ENCODE results near the gene GSTM4. TPM values are rescaled to one million over a fixed set of nuclear protein-coding genes. Genes with fewer than 3 reads are reported as not detected.

Gene GSTM4
- total and polyA plus RNA-seq, 4 donors, result 12.2 to 42.8 (median 30.9) TPM

- H3K36me3 ChIP-seq (ENCODE audit: control insufficient read depth in 4 of 4, insufficient read depth in 3 of 4, low read depth in 1 of 4, low read length in 3 of 4), result no peaks in the 10 kb centered on the region
- H3K9ac ChIP-seq (ENCODE audit: low read depth in 1 of 2, low read length in 2 of 2), result no peak overlapping the region
- no peaks in the 10 kb centered on the region for H3K9me3 ChIP-seq (ENCODE audit: control insufficient read depth in 4 of 4, low read length in 3 of 4)
- no peak overlapping the region for H3K4me3 ChIP-seq (ENCODE audit: low read depth in 1 of 3, low read length in 3 of 3)
- DNase-seq (ENCODE audit: low spot score), result no peak
- peaks cover 3 to 7% (median 4%) of the 10 kb centered on the region in 4 donors for H3K4me1 ChIP-seq (ENCODE audit: control insufficient read depth in 4 of 4, insufficient read depth in 4 of 4, low read length in 3 of 4)
- WGBS, result 97% methylated on average over 3 of the region's 3 CpGs
- TF ChIP-seq FOXA1 (IDR thresholded peaks at IDR 0.05) (no peak), NR2F2 (IDR thresholded peaks at IDR 0.05) (no peak), YY1 (IDR thresholded peaks at IDR 0.05) (no peak), ZBTB33 (IDR thresholded peaks at IDR 0.05) (no peak), REST (IDR thresholded peaks at IDR 0.05) (no peak)
- no peaks in the 10 kb centered on the region for H3K27me3 ChIP-seq (ENCODE audit: control insufficient read depth in 4 of 4, insufficient read depth in 4 of 4, low read length in 3 of 4)
- H3K27ac ChIP-seq (ENCODE audit: low read depth in 1 of 2, low read length in 2 of 2), result no peak overlapping the region
These were observed 5.3 kb upstream of the GSTM4 start for GRCh38 chr1:109650609-109651008.

GRCh38 chr1:109652402-109652801 lies 3.5 kb upstream of the GSTM4 start:
- peaks cover 6 to 16% (median 11%) of the 10 kb centered on the region in 4 donors for H3K4me1 ChIP-seq (ENCODE audit: control insufficient read depth in 4 of 4, insufficient read depth in 4 of 4, low read length in 3 of 4)
- DNase-seq (ENCODE audit: low spot score), result no peak
- H3K27me3 ChIP-seq (ENCODE audit: control insufficient read depth in 4 of 4, insufficient read depth in 4 of 4, low read length in 3 of 4), result no peaks in the 10 kb centered on the region
- TF ChIP-seq FOXA2 (IDR thresholded peaks at IDR 0.05), result no peak
- no peak for TF ChIP-seq YY1 (IDR thresholded peaks at IDR 0.05)
- no peak for TF ChIP-seq MAX (IDR thresholded peaks at IDR 0.05)
- no peak for TF ChIP-seq NR2F2 (IDR thresholded peaks at IDR 0.05)
- no peak for TF ChIP-seq RAD21 (IDR thresholded peaks at IDR 0.05)
- no peak for TF ChIP-seq RXRA (IDR thresholded peaks at IDR 0.05)
- TF ChIP-seq REST (IDR thresholded peaks at IDR 0.05), result no peak
- TF ChIP-seq TAF1 (conservative IDR thresholded peaks at IDR 0.05), result no peak
- TF ChIP-seq GABPA (IDR thresholded peaks at IDR 0.05 in 1 of 2, conservative IDR thresholded peaks at IDR 0.05 in 1 of 2), result no peak
- no peak for TF ChIP-seq HNF4G (IDR thresholded peaks at IDR 0.05)
- TF ChIP-seq EGR1 (IDR thresholded peaks at IDR 0.05; ENCODE audit: low read depth in 2 of 2), result no peak
- TF ChIP-seq HNF4A (conservative IDR thresholded peaks at IDR 0.05), result no peak
- no peak for TF ChIP-seq FOXA1 (IDR thresholded peaks at IDR 0.05)
- TF ChIP-seq JUND (IDR thresholded peaks at IDR 0.05), result no peak
- no peak for TF ChIP-seq SP1 (IDR thresholded peaks at IDR 0.05)
- no peak for TF ChIP-seq ATF3 (IDR thresholded peaks at IDR 0.05)
- no peak for TF ChIP-seq ZBTB33 (IDR thresholded peaks at IDR 0.05)
- TF ChIP-seq CTCF (IDR thresholded peaks at IDR 0.05; ENCODE audit: low read depth, low read length, missing input control), result no peak
- H3K36me3 ChIP-seq (ENCODE audit: control insufficient read depth in 4 of 4, insufficient read depth in 3 of 4, low read depth in 1 of 4, low read length in 3 of 4), result no peaks in the 10 kb centered on the region
- H3K9me3 ChIP-seq (ENCODE audit: control insufficient read depth in 4 of 4, low read length in 3 of 4), result no peaks in the 10 kb centered on the region
- WGBS, result 76% methylated on average over 2 of the region's 2 CpGs
- no peak overlapping the region for H3K27ac ChIP-seq (ENCODE audit: low read depth in 1 of 2, low read length in 2 of 2)
- no peak overlapping the region for H3K4me3 ChIP-seq (ENCODE audit: low read depth in 1 of 3, low read length in 3 of 3)
- H3K9ac ChIP-seq (ENCODE audit: low read depth in 1 of 2, low read length in 2 of 2), result no peak overlapping the region
